Activated T-cell treated with anti-CD3 and anti-CD28 coated beads for 4 hours (primary cell): ENCODE results near the gene DDX39A.
"Not testable (repeated sequence)": the region's sequence is repeated elsewhere in the genome, so short reads cannot be mapped to it uniquely, and the experiment has no call there.

ENCODE experiments used
- DNase-seq: peaks from one replicate; pipeline ENCODE4 v3.0.0-alpha.2; 2020

Gene DDX39A

GRCh38 chr19:14383661-14384555 lies 35.2 kb downstream of the DDX39A start:
- DNase-seq = no peak

GRCh38 chr19:14381689-14382474 lies 37.3 kb downstream of the DDX39A start:
- DNase-seq = no peak

GRCh38 chr19:14379294-14380065 lies 39.7 kb downstream of the DDX39A start:
- DNase-seq = no peak

- DNase-seq = no peak
These were observed 40.3 kb downstream of the DDX39A start for GRCh38 chr19:14378890-14379289.

GRCh38 chr19:14377883-14378328 lies 41.2 kb downstream of the DDX39A start:
- DNase-seq = no peak

- no peak for DNase-seq
These were observed 43.4 kb downstream of the DDX39A start for GRCh38 chr19:14375582-14376291.

- no peak for DNase-seq
These were observed 44.0 kb downstream of the DDX39A start for GRCh38 chr19:14375055-14375581.

- DNase-seq = not testable (repeated sequence)
These were observed 44.8 kb downstream of the DDX39A start for GRCh38 chr19:14374313-14374712.

- DNase-seq = not testable (repeated sequence)
These were observed 46.6 kb downstream of the DDX39A start for GRCh38 chr19:14372384-14373077.

- DNase-seq = no peak
These were observed 47.8 kb downstream of the DDX39A start for GRCh38 chr19:14371301-14371821.

GRCh38 chr19:14370940-14371280 lies 48.2 kb downstream of the DDX39A start:
- DNase-seq = no peak

- DNase-seq = no peak
These were observed 48.8 kb downstream of the DDX39A start for GRCh38 chr19:14370169-14370939.

GRCh38 chr19:14369399-14370168 lies 49.6 kb downstream of the DDX39A start:
- DNase-seq = peak; percentile 78

- no peak for DNase-seq
These were observed 51.1 kb downstream of the DDX39A start for GRCh38 chr19:14368011-14368513.

- DNase-seq = no peak
These were observed 52.1 kb downstream of the DDX39A start for GRCh38 chr19:14367016-14367415.

- peak; percentile 79 for DNase-seq
These were observed 52.6 kb downstream of the DDX39A start for GRCh38 chr19:14366529-14366928.

GRCh38 chr19:14364098-14364443 lies 55.1 kb downstream of the DDX39A start:
- DNase-seq = not testable (repeated sequence)

- no peak for DNase-seq
These were observed 55.7 kb downstream of the DDX39A start for GRCh38 chr19:14363183-14364097.
